ENCODE measurements around the gene TMEM115. TPM values are rescaled to one million over a fixed set of nuclear protein-coding genes. Genes with fewer than 3 reads are reported as not detected.

TMEM115 gene
- total and polyA plus RNA-seq, 2 of the 13 experiments (the other 11 are each of a cell fraction or from before 2014, with no cell fraction given) = 22.1 to 30.7 TPM

GRCh38 chr3:50321336-50322114, 37.8 kb downstream of the TMEM115 start (continued):
- TF ChIP-seq, protein P1, sequence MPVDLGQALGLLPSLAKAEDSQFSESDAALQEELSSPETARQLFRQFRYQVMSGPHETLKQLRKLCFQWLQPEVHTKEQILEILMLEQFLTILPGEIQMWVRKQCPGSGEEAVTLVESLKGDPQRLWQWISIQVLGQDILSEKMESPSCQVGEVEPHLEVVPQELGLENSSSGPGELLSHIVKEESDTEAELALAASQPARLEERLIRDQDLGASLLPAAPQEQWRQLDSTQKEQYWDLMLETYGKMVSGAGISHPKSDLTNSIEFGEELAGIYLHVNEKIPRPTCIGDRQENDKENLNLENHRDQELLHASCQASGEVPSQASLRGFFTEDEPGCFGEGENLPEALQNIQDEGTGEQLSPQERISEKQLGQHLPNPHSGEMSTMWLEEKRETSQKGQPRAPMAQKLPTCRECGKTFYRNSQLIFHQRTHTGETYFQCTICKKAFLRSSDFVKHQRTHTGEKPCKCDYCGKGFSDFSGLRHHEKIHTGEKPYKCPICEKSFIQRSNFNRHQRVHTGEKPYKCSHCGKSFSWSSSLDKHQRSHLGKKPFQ (CRISPR knock-in tag; IDR thresholded peaks at IDR 0.05; ENCODE audit: insufficient replicate concordance) = no peak
- TF ChIP-seq, protein P2, sequence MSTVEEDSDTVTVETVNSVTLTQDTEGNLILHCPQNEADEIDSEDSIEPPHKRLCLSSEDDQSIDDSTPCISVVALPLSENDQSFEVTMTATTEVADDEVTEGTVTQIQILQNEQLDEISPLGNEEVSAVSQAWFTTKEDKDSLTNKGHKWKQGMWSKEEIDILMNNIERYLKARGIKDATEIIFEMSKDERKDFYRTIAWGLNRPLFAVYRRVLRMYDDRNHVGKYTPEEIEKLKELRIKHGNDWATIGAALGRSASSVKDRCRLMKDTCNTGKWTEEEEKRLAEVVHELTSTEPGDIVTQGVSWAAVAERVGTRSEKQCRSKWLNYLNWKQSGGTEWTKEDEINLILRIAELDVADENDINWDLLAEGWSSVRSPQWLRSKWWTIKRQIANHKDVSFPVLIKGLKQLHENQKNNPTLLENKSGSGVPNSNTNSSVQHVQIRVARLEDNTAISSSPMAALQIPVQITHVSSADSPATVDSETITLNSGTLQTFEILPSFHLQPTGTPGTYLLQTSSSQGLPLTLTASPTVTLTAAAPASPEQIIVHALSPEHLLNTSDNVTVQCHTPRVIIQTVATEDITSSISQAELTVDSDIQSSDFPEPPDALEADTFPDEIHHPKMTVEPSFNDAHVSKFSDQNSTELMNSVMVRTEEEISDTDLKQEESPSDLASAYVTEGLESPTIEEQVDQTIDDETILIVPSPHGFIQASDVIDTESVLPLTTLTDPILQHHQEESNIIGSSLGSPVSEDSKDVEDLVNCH (CRISPR knock-in tag; IDR thresholded peaks at IDR 0.05) = no peak
- TF ChIP-seq SP5 (CRISPR knock-in tag; IDR thresholded peaks at IDR 0.05; ENCODE audit: borderline replicate concordance, low read depth) (peak; percentile 95), PLRG1 (conservative IDR thresholded peaks at IDR 0.05) (no peak), LCORL (IDR thresholded peaks at IDR 0.05) (no peak), LCORL (CRISPR knock-in tag; IDR thresholded peaks at IDR 0.05) (peak; percentile 80; the same call in 1 of the 2 replicates), HNRNPLL (IDR thresholded peaks at IDR 0.05; ENCODE audit: low read depth, low read length, poor library complexity, severe bottlenecking) (peak; percentile 14), ZNF660 (CRISPR knock-in tag; IDR thresholded peaks at IDR 0.05; ENCODE audit: borderline replicate concordance, low read depth) (no peak), NFE2 (CRISPR knock-in tag; IDR thresholded peaks at IDR 0.05) (no peak), BRD4 (CRISPR knock-in tag; IDR thresholded peaks at IDR 0.05) (no peak), AHDC1 (CRISPR knock-in tag; IDR thresholded peaks at IDR 0.05; ENCODE audit: borderline replicate concordance) (no peak), PRDM10 (CRISPR knock-in tag; IDR thresholded peaks at IDR 0.05; ENCODE audit: low read depth) (peak; percentile 98), MZF1 (CRISPR knock-in tag; IDR thresholded peaks at IDR 0.05; ENCODE audit: borderline replicate concordance) (no peak), MED1 (CRISPR knock-in tag; IDR thresholded peaks at IDR 0.05) (peak; percentile 66)

All from HepG2 (cell line).